Measurements from ENCODE around the gene SNCG. TPM values are rescaled to one million over a fixed set of nuclear protein-coding genes. Genes with fewer than 3 reads are reported as not detected.
"Not testable (repeated sequence)": the region's sequence is repeated elsewhere in the genome, so short reads cannot be mapped to it uniquely, and the experiment has no call there.

Gene SNCG
- total RNA-seq, 1 experiment from 2014 or later = 5.5 TPM

DNA sequence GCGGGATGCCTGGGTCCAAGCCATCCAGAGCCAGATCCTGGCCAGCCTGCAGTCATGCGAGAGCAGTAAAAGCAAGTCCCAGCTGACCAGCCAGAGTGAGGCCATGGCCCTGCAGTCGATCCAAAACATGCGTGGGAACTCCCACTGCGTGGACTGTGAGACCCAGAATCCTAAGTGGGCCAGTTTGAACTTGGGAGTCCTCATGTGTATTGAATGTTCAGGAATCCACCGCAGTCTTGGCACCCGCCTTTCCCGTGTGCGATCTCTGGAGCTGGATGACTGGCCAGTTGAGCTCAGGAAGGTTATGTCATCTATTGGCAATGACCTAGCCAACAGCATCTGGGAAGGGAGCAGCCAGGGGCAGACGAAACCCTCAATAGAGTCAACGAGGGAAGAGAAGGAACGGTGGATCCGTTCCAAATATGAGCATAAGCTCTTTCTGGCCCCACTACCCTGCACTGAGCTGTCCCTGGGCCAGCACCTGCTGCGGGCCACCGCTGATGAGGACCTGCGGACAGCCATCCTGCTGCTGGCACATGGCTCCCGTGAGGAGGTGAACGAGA, 50.8 kb downstream of the SNCG start:
- H2BK15ac ChIP-seq (ENCODE audit: low read depth, low read length) = not testable (repeated sequence)

More for the DNA sequence above, 50.8 kb downstream of the SNCG start:
- H3K56ac ChIP-seq (ENCODE audit: insufficient read length, low read depth, low read length); H3K4me2 ChIP-seq (ENCODE audit: insufficient read depth, insufficient read length, low read length); H3K14ac ChIP-seq (ENCODE audit: insufficient read depth, low read length); H4K5ac ChIP-seq (ENCODE audit: insufficient read length, low read depth, low read length); H3K4me3 Mint-ChIP-seq; H3K27ac Mint-ChIP-seq; H3K4me1 ChIP-seq (ENCODE audit: insufficient read depth, low read length); H2BK12ac ChIP-seq (ENCODE audit: insufficient read length, low read depth, low read length); H3T11ph ChIP-seq (ENCODE audit: low read length); DNase-seq; H3K36me3 Mint-ChIP-seq (ENCODE audit: insufficient read depth in 1 of 3, low read depth in 3 of 3); H3K23me2 ChIP-seq (ENCODE audit: insufficient read length, low read depth, low read length, poor library complexity, severe bottlenecking); H3K9ac ChIP-seq (ENCODE audit: extremely low read depth, insufficient read length, low read length); H3K4me1 Mint-ChIP-seq; H3K79me2 ChIP-seq (ENCODE audit: insufficient read depth, low read length); H3K18ac ChIP-seq (ENCODE audit: insufficient read length, low read depth, low read length); H3K79me1 ChIP-seq (ENCODE audit: insufficient read depth, low read depth, low read length, poor library complexity, severe bottlenecking); H2BK120ac ChIP-seq (ENCODE audit: low read depth, low read length, poor library complexity, severe bottlenecking); H3K9me3 ChIP-seq (ENCODE audit: control insufficient read depth, low read depth, low read length); H3K9me3 Mint-ChIP-seq; H3K27ac ChIP-seq (ENCODE audit: insufficient read length, low read depth, low read length); H3K4ac ChIP-seq (ENCODE audit: low read depth, low read length); H2AFZ ChIP-seq (ENCODE audit: low read length); H2AK5ac ChIP-seq (ENCODE audit: insufficient read length, low read length); H2BK20ac ChIP-seq (ENCODE audit: low read depth, low read length, poor library complexity, severe bottlenecking); H3K27me3 ChIP-seq (ENCODE audit: insufficient read depth, low read length); H2BK5ac ChIP-seq (ENCODE audit: insufficient read length, low read length); H4K8ac ChIP-seq (replicated peaks; ENCODE audit: insufficient read length, low read depth, low read length); H3K23ac ChIP-seq (ENCODE audit: insufficient read length, low read depth, low read length); H4K20me1 ChIP-seq (ENCODE audit: control insufficient read depth, insufficient read depth, insufficient read length); H3K27me3 Mint-ChIP-seq (ENCODE audit: low read depth); H4K91ac ChIP-seq (ENCODE audit: insufficient read length, low read depth, low read length): not testable (repeated sequence)
- no CpG with 5 or more reads among the region's 18 CpGs for WGBS (ENCODE audit: extremely low coverage, insufficient read length, low lambda C conversion rate)

Other genes with a start within 250 kb of the SNCG start
- 138 and 145 TPM in 2 replicates for gene BMPR1A, start 202.0 kb upstream of the SNCG start, total RNA-seq (2021)
- 1.0 and 1.4 TPM in 2 replicates for gene MMRN2, start 984 bp upstream of the SNCG start, total RNA-seq (2021)
- gene ADIRF, start 9.9 kb downstream of the SNCG start, total RNA-seq (2021) = not detected in 2 replicates
- not detected in 2 replicates for gene FAM25A, start 61.7 kb downstream of the SNCG start, total RNA-seq (2021)
- gene GLUD1, start 136.2 kb downstream of the SNCG start, total RNA-seq (2021) = 101 and 102 TPM in 2 replicates
- 25.9 and 27.8 TPM in 2 replicates for gene SHLD2, start 136.6 kb downstream of the SNCG start, total RNA-seq (2021)